ENCODE results near the gene GGT6.

GRCh38 chr17:4560421-4560820 is at the start of gene GGT6:
- no peak for TF ChIP-seq EZH2 (IDR thresholded peaks at IDR 0.05; ENCODE audit: borderline replicate concordance, low read depth, low read length, poor library complexity, severe bottlenecking)
- TF ChIP-seq CTCF (conservative IDR thresholded peaks at IDR 0.05; ENCODE audit: low read depth, low read length): no peak

Measured in A673 (cell line).